NCI-H2029 treated with DMSO at 0.1 percent for 48 hours (cell line): ENCODE measurements around the gene CDKAL1.
"Not testable (repeated sequence)": the region's sequence is repeated elsewhere in the genome, so short reads cannot be mapped to it uniquely, and the experiment has no call there.

Source experiments
- DNase-seq: peaks from one replicate; lab custom pipeline; 2025; lab: John Stamatoyannopoulos, UW

CDKAL1 gene

DNA sequence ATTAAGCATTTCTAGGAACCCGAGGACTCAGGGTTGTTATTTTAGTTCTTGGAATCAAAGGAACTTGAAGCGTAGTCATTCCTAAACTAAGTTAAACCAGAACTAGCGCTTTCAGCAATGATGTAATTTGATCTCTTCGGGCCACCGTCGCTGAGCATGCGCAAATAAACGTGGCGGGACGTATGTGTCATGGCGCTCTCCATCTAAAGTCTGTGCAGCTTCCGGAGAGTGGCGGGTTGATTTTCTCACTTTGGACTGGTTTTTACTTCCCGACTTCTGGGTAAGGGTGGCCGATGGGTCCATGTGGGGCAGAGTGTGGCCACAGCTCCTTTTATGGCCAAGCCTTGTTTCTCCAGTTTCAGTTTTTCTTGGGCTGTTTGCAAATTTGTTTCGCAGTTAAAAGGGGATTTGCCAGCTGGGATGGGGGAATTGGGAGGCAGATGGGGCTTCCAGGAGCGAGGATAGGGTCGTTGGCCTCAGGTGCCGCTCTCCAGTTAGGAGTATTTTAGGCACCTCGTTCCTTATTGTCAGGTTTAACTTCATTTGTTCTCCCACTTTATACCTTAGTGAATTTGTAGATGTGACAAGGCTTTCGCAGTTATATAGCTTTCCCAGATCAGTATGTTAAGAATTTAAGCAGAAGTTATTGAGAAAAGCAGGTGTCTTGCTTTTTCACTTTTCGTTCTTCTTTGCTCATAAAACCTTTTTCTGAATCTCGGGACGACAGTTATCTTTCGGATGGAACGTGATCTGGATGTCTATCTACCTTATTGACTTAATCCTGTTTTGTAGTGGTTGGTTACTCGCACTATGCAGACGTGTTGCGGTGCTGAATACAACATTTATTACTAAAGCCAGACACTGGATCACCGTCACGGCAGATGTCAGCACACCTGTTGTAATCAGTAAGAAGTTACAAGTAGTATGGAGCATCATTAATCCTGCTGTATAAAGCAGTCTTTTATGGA is at the start of gene CDKAL1:
TSS of gene CDKAL1 (plus strand) at position 163 of the 968 bp plus-strand sequence. CDS start 11,894 bp downstream, outside the sequence.
- DNase-seq, result peak; percentile 87

DNA sequence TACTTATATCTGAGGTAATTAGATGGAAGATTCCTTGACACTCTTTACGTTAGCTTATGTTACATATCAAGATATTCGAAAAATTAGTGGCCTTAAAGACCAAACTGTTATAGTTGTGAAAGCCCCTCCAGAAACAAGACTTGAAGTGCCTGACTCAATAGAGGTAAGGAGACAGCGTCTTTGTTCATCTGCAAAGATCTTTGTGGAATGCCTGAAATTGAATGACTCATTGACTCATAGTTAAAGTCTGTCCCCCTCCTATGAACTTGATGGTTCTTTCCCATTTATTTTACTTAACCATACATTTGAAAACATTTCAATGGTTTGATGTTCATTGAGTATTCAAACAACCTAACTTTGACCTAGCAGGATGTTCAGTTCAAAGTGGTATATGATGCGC is 47.6 kb upstream of the CDKAL1 start:
- no peak for DNase-seq

DNA sequence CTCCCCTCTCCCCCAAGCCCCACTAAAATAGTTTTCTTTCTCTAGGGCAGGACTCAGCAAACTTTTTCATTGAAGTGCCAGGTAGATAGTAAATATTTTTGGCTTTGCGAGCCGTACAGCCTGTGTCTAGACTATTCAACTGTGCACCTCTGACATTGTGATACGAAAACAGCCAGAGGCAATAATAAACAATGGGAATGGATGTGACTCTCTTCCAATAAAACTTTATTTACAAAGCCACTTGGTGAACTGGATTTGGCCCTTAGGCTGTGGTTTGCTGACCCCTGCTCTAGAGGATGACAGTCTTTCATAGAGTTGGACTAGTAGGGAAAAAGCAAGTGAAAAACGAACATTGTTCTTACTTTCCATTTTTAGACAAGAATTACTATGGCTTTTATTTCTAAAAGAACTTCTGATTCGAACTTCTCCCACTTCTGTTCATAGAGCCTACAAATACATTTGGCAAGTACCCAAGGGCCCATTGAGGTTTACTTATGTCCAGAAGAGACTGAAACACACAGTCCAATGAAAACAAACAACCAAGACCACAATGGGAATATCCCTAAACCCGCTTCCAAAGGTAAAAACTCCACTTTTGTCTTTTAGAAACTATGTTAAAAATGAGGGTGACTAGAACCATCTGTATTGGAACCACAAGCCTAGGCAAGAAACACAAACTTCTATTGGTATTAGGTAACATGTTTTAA is 46.4 kb upstream of the CDKAL1 start:
- no peak for DNase-seq

DNA sequence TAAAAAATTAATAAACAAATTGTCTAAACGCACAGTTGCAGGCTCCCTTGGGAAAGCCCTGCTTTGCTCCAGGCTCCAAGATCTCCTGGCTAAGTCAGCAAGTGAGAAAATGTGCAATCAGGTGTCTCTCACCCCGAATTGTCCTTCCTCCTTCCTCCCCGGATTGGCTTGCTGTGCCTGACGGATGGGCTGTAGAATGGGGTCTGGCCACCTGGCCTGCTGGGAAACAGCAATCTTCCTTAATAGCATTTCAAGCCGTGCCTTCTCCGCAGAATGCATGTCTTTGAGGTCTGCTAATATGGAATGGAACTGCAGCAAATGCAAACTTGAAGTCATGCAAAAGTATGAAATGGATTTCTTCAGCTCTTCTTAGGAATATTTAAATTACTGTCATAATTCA is 43.7 kb upstream of the CDKAL1 start:
- DNase-seq, result no peak

DNA sequence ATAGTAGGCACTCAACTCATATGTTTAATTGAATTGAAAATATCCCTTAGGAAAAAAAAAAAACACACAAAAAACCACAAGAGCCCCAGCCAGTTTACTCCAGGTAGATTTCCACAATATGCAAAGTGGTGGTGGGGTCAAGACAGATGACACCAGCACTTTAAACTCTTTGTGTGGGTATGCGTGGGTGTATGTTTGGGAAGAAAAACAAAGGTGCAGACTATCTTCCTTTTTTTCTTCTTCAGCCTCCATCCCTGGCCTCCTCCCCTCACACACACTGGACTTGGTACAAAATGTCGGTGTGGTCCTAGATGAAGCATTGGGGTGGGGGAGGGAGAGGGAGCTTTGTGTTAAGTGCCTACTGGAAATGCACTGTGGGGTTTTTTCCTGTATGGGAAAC is 42.2 kb upstream of the CDKAL1 start:
- no peak for DNase-seq

- DNase-seq, result no peak
Observed at GRCh38 chr6:20497216-20498040, 36.8 kb upstream of the CDKAL1 start.

DNA sequence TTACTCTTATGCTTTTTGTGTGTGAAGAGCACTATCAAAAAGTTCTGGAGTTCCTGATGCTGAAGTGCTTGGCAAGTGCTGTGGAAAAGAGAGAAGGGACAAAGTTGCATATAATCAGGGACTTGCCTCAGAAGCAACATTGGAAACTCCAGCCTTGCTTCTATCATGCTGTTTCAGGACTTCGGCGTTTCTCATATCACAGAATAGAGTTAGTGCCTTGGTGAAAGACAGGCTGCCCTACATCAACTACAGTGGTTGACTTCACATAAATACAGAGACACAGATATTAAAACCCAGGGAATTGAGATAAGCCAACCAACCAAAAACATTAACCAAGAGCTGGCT is 36.2 kb upstream of the CDKAL1 start:
- no peak for DNase-seq

GRCh38 chr6:20509212-20509611 is 25.0 kb upstream of the CDKAL1 start:
- no peak for DNase-seq

DNA sequence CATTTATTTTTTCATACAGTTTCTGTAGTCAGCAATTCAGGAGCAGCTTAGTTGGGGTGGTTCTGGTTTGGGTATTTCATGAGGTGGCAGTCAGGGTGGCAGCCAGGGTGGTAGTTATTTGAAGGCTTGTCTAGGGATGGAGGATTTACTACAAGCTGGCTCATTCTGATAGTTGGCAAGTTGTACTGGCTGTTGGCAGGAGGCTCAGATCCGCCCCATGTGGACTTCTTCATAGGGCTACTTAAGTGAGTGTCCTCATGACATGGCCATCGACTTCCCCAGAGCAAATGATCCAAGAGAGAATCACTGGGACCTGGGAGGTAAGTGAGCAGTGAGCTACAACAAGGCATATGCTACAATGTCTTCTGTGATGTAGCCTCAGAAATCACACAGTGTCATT is 22.4 kb upstream of the CDKAL1 start:
- DNase-seq, result no peak

GRCh38 chr6:20525208-20525607 is 9.0 kb upstream of the CDKAL1 start:
- DNase-seq, result not testable (repeated sequence)

GRCh38 chr6:20529086-20529448 is 5.2 kb upstream of the CDKAL1 start:
- peak; percentile 64 for DNase-seq

DNA sequence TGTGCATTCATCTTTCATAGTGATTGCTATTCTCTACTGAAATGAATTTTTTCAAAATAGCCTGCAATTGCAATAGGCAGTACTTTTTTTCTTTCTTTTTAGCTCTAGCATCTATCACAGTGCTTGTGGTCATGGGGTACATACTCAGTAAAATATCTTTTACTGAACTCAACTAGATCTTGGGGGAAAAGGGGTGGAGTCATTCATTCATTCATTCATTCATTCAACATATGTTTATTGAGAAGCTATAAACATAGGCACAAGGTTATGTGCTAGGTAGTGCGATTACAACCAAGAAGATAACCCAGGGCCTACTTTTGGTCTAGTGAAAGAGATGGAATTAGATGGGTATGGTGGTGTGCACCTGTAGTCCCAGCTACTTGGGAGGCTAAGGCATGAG is 1.4 kb upstream of the CDKAL1 start:
- no peak for DNase-seq

- no peak for DNase-seq
Observed at GRCh38 chr6:20533746-20534294, 437 bp upstream of the CDKAL1 start.

DNA sequence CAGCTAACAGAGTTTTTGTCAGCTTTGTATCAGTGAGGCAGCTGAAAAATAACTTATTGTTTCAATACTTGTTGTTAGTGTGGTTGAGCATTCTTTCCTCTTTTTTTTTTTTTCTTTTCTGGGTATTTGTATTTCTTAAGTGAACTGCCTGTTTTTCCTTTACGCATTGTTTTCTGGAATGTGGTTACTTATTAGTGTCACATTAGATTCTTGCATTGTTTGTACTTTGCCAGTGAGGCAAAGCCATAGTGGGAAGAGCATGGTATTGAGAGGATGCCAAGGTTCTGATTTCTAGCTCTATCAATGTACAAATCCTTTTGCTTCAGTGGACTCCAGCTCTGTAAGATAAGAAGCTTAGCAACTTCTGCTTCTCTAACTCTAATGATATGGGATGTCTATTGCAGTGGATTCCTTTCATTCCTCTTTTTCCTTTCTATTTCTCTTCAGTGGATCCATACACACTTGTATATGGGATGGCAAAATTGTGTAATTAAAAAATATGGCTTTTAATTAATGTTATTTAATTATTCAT is 3.9 kb downstream of the CDKAL1 start:
- no peak for DNase-seq

GRCh38 chr6:20538907-20539306 is 4.7 kb downstream of the CDKAL1 start:
- no peak for DNase-seq

GRCh38 chr6:20539387-20539786 is 5.1 kb downstream of the CDKAL1 start:
- DNase-seq, result no peak

- DNase-seq, result peak; percentile 43
Observed at GRCh38 chr6:20540683-20541082, 6.4 kb downstream of the CDKAL1 start.

DNA sequence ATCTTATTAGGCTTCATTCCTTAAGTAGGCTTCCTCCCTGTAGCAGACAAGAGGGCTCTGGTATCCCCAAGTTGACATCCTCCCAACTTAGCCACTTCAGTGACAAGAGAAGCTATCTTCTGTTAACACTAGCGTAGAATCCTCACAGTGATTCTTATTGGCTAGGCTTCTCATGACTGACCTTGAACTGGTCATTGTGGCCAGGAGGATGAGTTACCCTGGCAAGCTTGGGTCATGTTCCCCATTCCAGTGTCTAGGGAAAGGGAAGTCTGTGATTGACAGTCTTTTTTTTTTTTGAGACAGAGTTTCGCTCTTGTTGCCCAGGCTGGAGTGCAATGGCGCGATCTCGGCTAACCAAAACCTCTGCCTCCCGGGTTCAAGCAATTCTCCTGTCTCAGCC is 7.1 kb downstream of the CDKAL1 start:
- no peak for DNase-seq

DNA sequence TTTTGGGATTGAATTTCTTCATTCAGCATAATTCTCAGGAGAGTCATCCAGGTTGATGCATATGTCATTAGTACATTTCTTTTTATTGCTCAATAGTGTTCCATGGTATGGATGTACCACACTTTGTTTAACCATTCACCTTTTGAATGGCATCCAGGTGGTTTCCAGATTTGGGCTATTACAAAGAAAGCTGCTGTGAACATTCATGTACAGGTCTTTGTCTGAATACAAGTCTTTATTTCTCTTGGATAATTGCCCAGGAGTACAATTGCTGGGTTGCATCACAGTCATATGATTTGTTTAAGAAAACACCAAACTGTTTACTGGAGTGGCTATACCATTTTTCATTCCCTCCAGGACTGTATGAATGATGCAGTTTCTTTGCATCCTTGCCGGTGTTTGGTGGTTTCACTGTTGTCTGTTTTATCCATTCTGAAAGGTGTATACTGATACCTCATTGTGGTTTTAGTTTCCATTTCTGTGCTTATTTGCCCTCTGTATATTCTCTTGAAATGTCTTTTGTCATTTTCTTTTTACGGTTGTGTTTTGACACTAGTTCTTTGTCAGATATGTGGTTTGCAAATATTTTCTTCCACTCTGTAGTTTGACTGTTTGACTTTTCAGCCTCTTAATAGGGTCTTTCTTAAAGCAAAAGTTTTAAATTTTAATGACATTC is 8.8 kb downstream of the CDKAL1 start:
- peak; percentile 93 for DNase-seq

- DNase-seq, result no peak
Observed at GRCh38 chr6:20548264-20548663, 14.0 kb downstream of the CDKAL1 start.

GRCh38 chr6:20549398-20549797 is 15.1 kb downstream of the CDKAL1 start:
- DNase-seq, result not testable (repeated sequence)
